GM23248 (cell line): Measurements from ENCODE around the gene PSMA4. TPM values are rescaled to one million over a fixed set of nuclear protein-coding genes. Genes with fewer than 3 reads are reported as not detected.

Experiments used
- DNase-seq: peaks from one replicate; pipeline ENCODE4 v3.0.0-alpha.2; 2015
- H2AFZ ChIP-seq: fragments of 200-600 bp; sonication (generic); 2 replicates; pipeline ENCODE4 v1.6.1; 2016; ENCODE audit warnings: antibody characterized with exemption
- H3F3A ChIP-seq: fragments of 200-600 bp; sonication (generic); 2 replicates; pipeline ENCODE4 v1.6.1; 2016; ENCODE audit warnings: mild to moderate bottlenecking, antibody characterized with exemption, mixed run types; ENCODE audit not compliant: insufficient read depth
- H3K27ac ChIP-seq: fragments of 200-600 bp; sonication (generic); 2 replicates; pipeline ENCODE4 v1.5.1; 2016; ENCODE audit warnings: mild to moderate bottlenecking
- H3K27me3 ChIP-seq: fragments of 200-600 bp; sonication (generic); replicated peaks from 2 replicates; pipeline ENCODE4 v1.6.1; 2016; ENCODE audit warnings: mild to moderate bottlenecking; ENCODE audit not compliant: insufficient read depth
- H3K36me3 ChIP-seq: fragments of 200-600 bp; sonication (generic); 2 replicates; pipeline ENCODE4 v1.6.1; 2016; ENCODE audit warnings: low read depth, mild to moderate bottlenecking
- H3K4me1 ChIP-seq: fragments of 200-600 bp; sonication (generic); 2 replicates; pipeline ENCODE4 v1.6.1; 2016; ENCODE audit warnings: mild to moderate bottlenecking; ENCODE audit not compliant: insufficient read depth
- H3K4me2 ChIP-seq: fragments of 200-600 bp; sonication (generic); one replicate; pipeline ENCODE4 v1.6.1; 2016; ENCODE audit warnings: mild to moderate bottlenecking; ENCODE audit not compliant: unreplicated experiment
- H3K4me3 ChIP-seq: fragments of 200-600 bp; sonication (generic); 2 replicates; pipeline ENCODE4 v1.5.1; 2016; ENCODE audit warnings: mild to moderate bottlenecking
- H3K79me2 ChIP-seq: fragments of 200-600 bp; sonication (generic); 2 replicates; pipeline ENCODE4 v1.6.1; 2016; ENCODE audit warnings: mild to moderate bottlenecking; ENCODE audit not compliant: insufficient read depth
- H3K9ac ChIP-seq: fragments of 200-600 bp; sonication (generic); 2 replicates; pipeline ENCODE4 v1.6.1; 2016; ENCODE audit warnings: mild to moderate bottlenecking
- H3K9me2 ChIP-seq: fragments of 200-600 bp; sonication (generic); 2 replicates; pipeline ENCODE4 v1.6.1; 2016; ENCODE audit warnings: mixed run types, mild to moderate bottlenecking, moderate library complexity; ENCODE audit not compliant: insufficient read depth
- H3K9me3 ChIP-seq: fragments of 200-600 bp; sonication (generic); one replicate; pipeline ENCODE4 v1.6.1; 2017; ENCODE audit warnings: low read depth
- H4K20me1 ChIP-seq: fragments of 200-600 bp; sonication (generic); 2 replicates; pipeline ENCODE4 v1.6.0; 2016; ENCODE audit not compliant: insufficient read depth
- EZH2 ChIP-seq: fragments of 200-600 bp; sonication (generic); IDR thresholded peaks from 2 replicates; pipeline ENCODE4 v1.6.1; 2018; ENCODE audit warnings: antibody characterized with exemption, mild to moderate bottlenecking; ENCODE audit not compliant: insufficient read depth, poor library complexity, severe bottlenecking
- EZH2phosphoT487 ChIP-seq: fragments of 200-600 bp; sonication (generic); IDR thresholded peaks from 2 replicates; pipeline ENCODE4 v1.6.1; 2018; ENCODE audit warnings: antibody characterized with exemption, moderate library complexity, mild to moderate bottlenecking, low read depth; ENCODE audit not compliant: insufficient read depth
- WGBS, 2 experiments: methylation state at CpG; one replicate each; pipeline ENCODE4 v1.1.6; 2015 to 2017; ENCODE audit warnings: low lambda C conversion rate in 2 of 2, low coverage in 1 of 2; ENCODE audit errors: missing lambda C conversion rate in 2 of 2; 5-methylcytosine and 5-hydroxymethylcytosine counted together
- in situ Hi-C: fragments of 300-500 bp; cut with MboI; formaldehyde crosslinking; loops from 2 replicates; pipeline ENCODE4 v1.15.0; 2020
- polyA plus RNA-seq: library from polyadenylated mRNA; unstranded; fragments of >200 nt; fragmentation: Nextera tagmentation; extraction: Ambion mirVana; gene quantifications from 2 replicates; pipeline ENCODE4 v1.2.1, GENCODE V29; 2016
- total RNA-seq: library from RNA; depleted of rRNA; stranded (reverse); fragments of >200 nt; shearing (Covaris generic); gene quantifications from 2 replicates; pipeline ENCODE4 v1.2.3, GENCODE V29; 2014; rRNA removed

Gene PSMA4
- total RNA-seq (177 and 201 TPM in 2 replicates), polyA plus RNA-seq (246 and 250 TPM in 2 replicates)

- peak within 1 kb of the TSS; percentile 84 for H2AFZ ChIP-seq
- DNase-seq: peak; percentile 90
- peaks cover 9% of the 10 kb centered on the region for H3K4me1 ChIP-seq
- peaks cover 43% of the 10 kb centered on the region for H3K79me2 ChIP-seq
- peak within 1 kb of the TSS; percentile 86 for H3K4me2 ChIP-seq
- H3K27me3 ChIP-seq: no peaks in the 10 kb centered on the region
- H3K36me3 ChIP-seq: peaks cover 22% of the 10 kb centered on the region; the same call in 1 of the 2 replicates
- 0 to 2% methylated on average over 45 to 50 of the region's 56 CpGs for WGBS, 2 experiments
- no peak for TF ChIP-seq EZH2phosphoT487
- no peak for TF ChIP-seq EZH2
- H3K27ac ChIP-seq: peak within 1 kb of the TSS; percentile 81
- peak within 1 kb of the TSS; percentile 89 for H3K9ac ChIP-seq
- H4K20me1 ChIP-seq: no peaks in the 10 kb centered on the region
- no peaks in the 10 kb centered on the region for H3K9me2 ChIP-seq
- H3F3A ChIP-seq: no peaks in the 10 kb centered on the region
- H3K9me3 ChIP-seq: no peaks in the 10 kb centered on the region
- in situ Hi-C loops: no loop called here
- peak within 1 kb of the TSS; percentile 84 for H3K4me3 ChIP-seq
Measured at GRCh38 chr15:78540141-78540870, at the start of gene PSMA4. Gene PSMA4 (plus strand): TSS chr15:78540444. CDS start chr15:78541928, 1,484 bp downstream.

GRCh38 chr15:78492872-78493271 is 47.4 kb upstream of the PSMA4 start:
- peak; percentile 37 for DNase-seq
- H3K27me3 ChIP-seq: no peaks in the 10 kb centered on the region
- H2AFZ ChIP-seq: no peak overlapping the region
- peaks cover 6% of the 10 kb centered on the region; the same call in 1 of the 2 replicates for H3K79me2 ChIP-seq
- in situ Hi-C loops: no loop called here
- no peak overlapping the region for H3K9ac ChIP-seq
- TF ChIP-seq EZH2phosphoT487 (no peak), EZH2 (no peak)
- H3K4me3 ChIP-seq: no peak overlapping the region
- peaks cover 7% of the 10 kb centered on the region; the same call in 1 of the 2 replicates for H3F3A ChIP-seq
- no peaks in the 10 kb centered on the region for H3K4me1 ChIP-seq
- no peaks in the 10 kb centered on the region for H4K20me1 ChIP-seq
- 59 to 76% methylated on average over 1 of the region's 1 CpG for WGBS, 2 experiments
- H3K36me3 ChIP-seq: peaks cover 74% of the 10 kb centered on the region
- no peaks in the 10 kb centered on the region for H3K9me2 ChIP-seq
- 0 out of 2 replicates have a peak overlapping the region, but pooled peaks have one; percentile 3 for H3K27ac ChIP-seq
- H3K9me3 ChIP-seq: no peaks in the 10 kb centered on the region
- no peak overlapping the region for H3K4me2 ChIP-seq

- DNase-seq: no peak
- no peak overlapping the region for H3K27ac ChIP-seq
- H3K79me2 ChIP-seq: no peaks in the 10 kb centered on the region
- H3K27me3 ChIP-seq: no peaks in the 10 kb centered on the region
- H3K9ac ChIP-seq: no peak overlapping the region
- in situ Hi-C loops: no loop called here
- no peak for TF ChIP-seq EZH2phosphoT487
- H3K4me3 ChIP-seq: no peak overlapping the region
- H3K9me2 ChIP-seq: no peaks in the 10 kb centered on the region
- no peak overlapping the region for H2AFZ ChIP-seq
- H3K4me2 ChIP-seq: no peak overlapping the region
- no peaks in the 10 kb centered on the region for H3K9me3 ChIP-seq
- peaks cover 25% of the 10 kb centered on the region for H3F3A ChIP-seq
- H4K20me1 ChIP-seq: 0 out of 2 replicates have a peak, but pooled peaks cover 5% of the 10 kb centered on the region
- WGBS, 2 experiments: 83 to 84% methylated on average over 4 of the region's 4 CpGs
- H3K36me3 ChIP-seq: peaks cover 45% of the 10 kb centered on the region
- H3K4me1 ChIP-seq: no peaks in the 10 kb centered on the region
Measured at GRCh38 chr15:78501857-78502256, 38.4 kb upstream of the PSMA4 start.

GRCh38 chr15:78502641-78503040 is 37.6 kb upstream of the PSMA4 start:
- peaks cover 25% of the 10 kb centered on the region for H3F3A ChIP-seq
- H3K4me1 ChIP-seq: no peaks in the 10 kb centered on the region
- H2AFZ ChIP-seq: no peak overlapping the region
- H3K4me3 ChIP-seq: no peak overlapping the region
- no peaks in the 10 kb centered on the region for H3K9me2 ChIP-seq
- H3K9me3 ChIP-seq: no peaks in the 10 kb centered on the region
- peaks cover 37% of the 10 kb centered on the region for H3K36me3 ChIP-seq
- 0 out of 2 replicates have a peak, but pooled peaks cover 5% of the 10 kb centered on the region for H4K20me1 ChIP-seq
- H3K79me2 ChIP-seq: no peaks in the 10 kb centered on the region
- H3K9ac ChIP-seq: no peak overlapping the region
- no peak overlapping the region for H3K4me2 ChIP-seq
- no peak for DNase-seq
- in situ Hi-C loops: no loop called here
- no peak for TF ChIP-seq EZH2phosphoT487
- TF ChIP-seq EZH2: no peak
- H3K27ac ChIP-seq: no peak overlapping the region
- no peaks in the 10 kb centered on the region for H3K27me3 ChIP-seq
- WGBS, 2 experiments: 96 to 98% methylated on average over 2 of the region's 2 CpGs
